IPS-18c (cell line): ENCODE results near the gene PDE5A.

Source experiments
- H3K4me3 ChIP-seq: 2 replicates; pipeline ENCODE4 v1.7.0; 2013; ENCODE audit warnings: low read depth, mild to moderate bottlenecking, low read length, moderate library complexity; ENCODE audit not compliant: insufficient read depth
- H3K9me3 ChIP-seq: one replicate; pipeline ENCODE4 v1.6.1; 2013; ENCODE audit warnings: mild to moderate bottlenecking, low read length, moderate library complexity; ENCODE audit not compliant: control insufficient read depth, insufficient read depth

The PDE5A gene

GRCh38 chr4:119512398-119512797 lies 116.2 kb downstream of the PDE5A start:
- Histone ChIP-seq H3K4me3 (no peak overlapping the region), H3K9me3 (no peaks in the 10 kb centered on the region)

GRCh38 chr4:119510395-119511149 lies 118.0 kb downstream of the PDE5A start:
- Histone ChIP-seq H3K9me3 (no peaks in the 10 kb centered on the region), H3K4me3 (no peak overlapping the region)

GRCh38 chr4:119508281-119508680 lies 120.3 kb downstream of the PDE5A start:
- no peaks in the 10 kb centered on the region for H3K9me3 ChIP-seq
- no peak overlapping the region for H3K4me3 ChIP-seq

- no peaks in the 10 kb centered on the region for H3K9me3 ChIP-seq
- H3K4me3 ChIP-seq, result no peak overlapping the region
Measured at GRCh38 chr4:119506806-119507205, 121.8 kb downstream of the PDE5A start.

- no peaks in the 10 kb centered on the region for H3K9me3 ChIP-seq
Measured at GRCh38 chr4:119504616-119505015, 124.0 kb downstream of the PDE5A start.

GRCh38 chr4:119501740-119502139 lies 126.9 kb downstream of the PDE5A start:
- Histone ChIP-seq H3K9me3 (no peaks in the 10 kb centered on the region), H3K4me3 (no peak overlapping the region)

More at GRCh38 chr4:119504616-119505015, 124.0 kb downstream of the PDE5A start:
- no peak overlapping the region for H3K4me3 ChIP-seq

- no peaks in the 10 kb centered on the region for H3K9me3 ChIP-seq
- H3K4me3 ChIP-seq, result no peak overlapping the region
Measured at GRCh38 chr4:119498527-119498926, 130.1 kb downstream of the PDE5A start.

GRCh38 chr4:119493886-119494285 lies 134.7 kb downstream of the PDE5A start:
- H3K4me3 ChIP-seq, result no peak overlapping the region
- no peaks in the 10 kb centered on the region for H3K9me3 ChIP-seq

- no peak overlapping the region for H3K4me3 ChIP-seq
- H3K9me3 ChIP-seq, result no peaks in the 10 kb centered on the region
Measured at GRCh38 chr4:119493419-119493818, 135.2 kb downstream of the PDE5A start.

- Histone ChIP-seq H3K9me3 (no peaks in the 10 kb centered on the region), H3K4me3 (no peak overlapping the region)
Measured at GRCh38 chr4:119490335-119490734, 138.3 kb downstream of the PDE5A start.

GRCh38 chr4:119489305-119489704 lies 139.3 kb downstream of the PDE5A start:
- no peak overlapping the region for H3K4me3 ChIP-seq
- no peaks in the 10 kb centered on the region for H3K9me3 ChIP-seq

GRCh38 chr4:119480331-119480730 lies 148.3 kb downstream of the PDE5A start:
- Histone ChIP-seq H3K4me3 (no peak overlapping the region), H3K9me3 (peaks cover 3% of the 10 kb centered on the region)

- peaks cover 3% of the 10 kb centered on the region for H3K9me3 ChIP-seq
Measured at GRCh38 chr4:119479835-119480234, 148.8 kb downstream of the PDE5A start.

GRCh38 chr4:119479180-119479808 lies 149.3 kb downstream of the PDE5A start:
- no peak overlapping the region for H3K4me3 ChIP-seq
- H3K9me3 ChIP-seq, result peaks cover 3% of the 10 kb centered on the region

More at GRCh38 chr4:119479835-119480234, 148.8 kb downstream of the PDE5A start:
- H3K4me3 ChIP-seq, result no peak overlapping the region

- Histone ChIP-seq H3K9me3 (peaks cover 3% of the 10 kb centered on the region), H3K4me3 (no peak overlapping the region)
Measured at GRCh38 chr4:119478446-119479179, 150.0 kb downstream of the PDE5A start.

- no peaks in the 10 kb centered on the region for H3K9me3 ChIP-seq
Measured at GRCh38 chr4:119477412-119478053, 151.1 kb downstream of the PDE5A start.

GRCh38 chr4:119471259-119471658 lies 157.3 kb downstream of the PDE5A start:
- H3K4me3 ChIP-seq, result no peak overlapping the region

More at GRCh38 chr4:119477412-119478053, 151.1 kb downstream of the PDE5A start:
- H3K4me3 ChIP-seq, result no peak overlapping the region

More at GRCh38 chr4:119471259-119471658, 157.3 kb downstream of the PDE5A start:
- H3K9me3 ChIP-seq, result no peaks in the 10 kb centered on the region
